ENCODE measurements around the gene AP3B1. TPM values are rescaled to one million over a fixed set of nuclear protein-coding genes. Genes with fewer than 3 reads are reported as not detected.

The AP3B1 gene
- total RNA-seq, 1 experiment from 2014 or later, result 50.3 TPM

GRCh38 chr5:77993855-77994318 lies 300.6 kb downstream of the AP3B1 start:
- Mint-ChIP-seq H3K27ac (no peak overlapping the region), H3K4me3 (peak overlapping the region; percentile 13; the same call in 1 of the 2 replicates), H3K4me1 (peaks cover 47% of the 10 kb centered on the region), H3K36me3 (no peaks in the 10 kb centered on the region), H3K9me3 (no peaks in the 10 kb centered on the region), H3K27me3 (ENCODE audit: low read depth) (peaks cover 53% of the 10 kb centered on the region)
- ATAC-seq (peak; percentile 35), DNase-seq (ENCODE audit: low spot score) (no peak)
- ChIA-PET POLR2A (no interaction called here), CTCF (no interaction called here)
- no peak for TF ChIP-seq AR (CRISPR knock-in tag; IDR thresholded peaks at IDR 0.05)
- no peak for TF ChIP-seq ETV6 (CRISPR knock-in tag; IDR thresholded peaks at IDR 0.05)
- TF ChIP-seq MXD4 (CRISPR knock-in tag; IDR thresholded peaks at IDR 0.05; ENCODE audit: borderline replicate concordance), result no peak
- TF ChIP-seq TEAD1 (CRISPR knock-in tag; IDR thresholded peaks at IDR 0.05), result no peak
- no peak for TF ChIP-seq MAX (CRISPR knock-in tag; IDR thresholded peaks at IDR 0.05)
- TF ChIP-seq GABPB1 (CRISPR knock-in tag; IDR thresholded peaks at IDR 0.05), result no peak
- no peak for TF ChIP-seq CREB1 (CRISPR knock-in tag; IDR thresholded peaks at IDR 0.05)
- TF ChIP-seq ATF6 (CRISPR knock-in tag; IDR thresholded peaks at IDR 0.05), result no peak
- no peak for TF ChIP-seq CBFB (CRISPR knock-in tag; IDR thresholded peaks at IDR 0.05; ENCODE audit: low read depth)
- no peak for TF ChIP-seq ATF1 (CRISPR knock-in tag; IDR thresholded peaks at IDR 0.05)
- TF ChIP-seq E2F5 (CRISPR knock-in tag; IDR thresholded peaks at IDR 0.05), result no peak
- no peak for TF ChIP-seq OVOL2 (CRISPR knock-in tag; IDR thresholded peaks at IDR 0.05; ENCODE audit: borderline replicate concordance)
- TF ChIP-seq ZNF232 (CRISPR knock-in tag; IDR thresholded peaks at IDR 0.05), result no peak
- TF ChIP-seq JUN (CRISPR knock-in tag; IDR thresholded peaks at IDR 0.05), result no peak
- no peak for TF ChIP-seq NR3C1 (CRISPR knock-in tag; conservative IDR thresholded peaks at IDR 0.05; ENCODE audit: low read depth)

- CTCF ChIA-PET, result interaction anchor here (0.7 kb wide), 1 partner anchor 348 kb away, joined by 3 read pairs; no protein-coding TSS in a partner anchor
- H3K36me3 Mint-ChIP-seq, result no peaks in the 10 kb centered on the region
- no peaks in the 10 kb centered on the region for H3K9me3 Mint-ChIP-seq
- ATAC-seq, result no peak
- no peak overlapping the region for H3K27ac Mint-ChIP-seq
- H3K27me3 Mint-ChIP-seq (ENCODE audit: low read depth), result peaks cover 56% of the 10 kb centered on the region
- DNase-seq (ENCODE audit: low spot score), result no peak
- POLR2A ChIA-PET, result no interaction called here
- peaks cover 48% of the 10 kb centered on the region for H3K4me1 Mint-ChIP-seq
- H3K4me3 Mint-ChIP-seq, result peak overlapping the region; percentile 13; the same call in 1 of the 2 replicates
- TF ChIP-seq CDX4 (CRISPR knock-in tag; IDR thresholded peaks at IDR 0.05; ENCODE audit: borderline replicate concordance), result no peak
- no peak for TF ChIP-seq RORB (CRISPR knock-in tag; IDR thresholded peaks at IDR 0.05)
- no peak for TF ChIP-seq IRF2 (CRISPR knock-in tag; IDR thresholded peaks at IDR 0.05; ENCODE audit: borderline replicate concordance, low read depth)
- no peak for TF ChIP-seq NR2C2 (CRISPR knock-in tag; IDR thresholded peaks at IDR 0.05)
- TF ChIP-seq CREB1 (CRISPR knock-in tag; IDR thresholded peaks at IDR 0.05), result no peak
- TF ChIP-seq FOXP1 (CRISPR knock-in tag; IDR thresholded peaks at IDR 0.05; ENCODE audit: borderline replicate concordance), result no peak
- TF ChIP-seq AR (CRISPR knock-in tag; IDR thresholded peaks at IDR 0.05), result no peak
- no peak for TF ChIP-seq ZMAT4 (CRISPR knock-in tag; IDR thresholded peaks at IDR 0.05)
- TF ChIP-seq PREB (CRISPR knock-in tag; IDR thresholded peaks at IDR 0.05; ENCODE audit: borderline replicate concordance), result no peak
Observed at GRCh38 chr5:77993141-77993854, 301.2 kb downstream of the AP3B1 start.
